Effector memory CD4-positive, alpha-beta T cell (primary cell): ENCODE results near the gene TMEM59L.

ENCODE experiments used
- DNase-seq, 3 donors: peaks; one replicate each; pipeline ENCODE4 v3.0.0-alpha.2; 2020
- H3K27ac ChIP-seq: 2 replicates; pipeline ENCODE4 v1.7.0; 2013; ENCODE audit warnings: mild to moderate bottlenecking, low read length, moderate library complexity; ENCODE audit not compliant: insufficient read depth, poor library complexity, severe bottlenecking
- H3K27me3 ChIP-seq: replicated peaks from 2 replicates; pipeline ENCODE4 v1.7.0; 2013; ENCODE audit warnings: mild to moderate bottlenecking, low read length; ENCODE audit not compliant: insufficient read depth, control insufficient read depth, poor library complexity, severe bottlenecking
- H3K36me3 ChIP-seq: 2 replicates; pipeline ENCODE4 v1.7.0; 2013; ENCODE audit warnings: mild to moderate bottlenecking, low read length, moderate library complexity; ENCODE audit not compliant: control insufficient read depth, insufficient read depth
- H3K4me1 ChIP-seq: 2 replicates; pipeline ENCODE4 v1.7.0; 2013; ENCODE audit warnings: low read length, mild to moderate bottlenecking; ENCODE audit not compliant: control insufficient read depth, insufficient read depth, poor library complexity, severe bottlenecking
- H3K4me3 ChIP-seq: 2 replicates; pipeline ENCODE4 v1.7.0; 2013; ENCODE audit warnings: low read length, low read depth, mild to moderate bottlenecking; ENCODE audit not compliant: insufficient read depth, poor library complexity, severe bottlenecking
- H3K9me3 ChIP-seq: 2 replicates; pipeline ENCODE4 v1.7.0; 2013; ENCODE audit warnings: mild to moderate bottlenecking, low read length, moderate library complexity; ENCODE audit not compliant: control insufficient read depth
- total RNA-seq, 3 donors: gene quantifications; one replicate each; lab custom pipeline; 2026; lab: John Stamatoyannopoulos, UW

The TMEM59L gene
- 0 to 0.09 (median 0) reads per million in 3 donors for total RNA-seq

GRCh38 chr19:18612772-18613588, at the start of gene TMEM59L:
Gene TMEM59L, plus strand, starts transcription at chr19:18612870. Its CDS starts 89 bp downstream, at chr19:18612959.
- H3K4me1 ChIP-seq = peaks cover 29% of the 10 kb centered on the region
- H3K36me3 ChIP-seq = no peaks in the 10 kb centered on the region
- H3K27me3 ChIP-seq = peaks cover 68% of the 10 kb centered on the region
- no peak within 1 kb of the TSS for H3K27ac ChIP-seq
- no peaks in the 10 kb centered on the region for H3K9me3 ChIP-seq
- H3K4me3 ChIP-seq = peak within 1 kb of the TSS; percentile 62
- peak; percentile 38 to 45 (median 45) for DNase-seq

- no peak overlapping the region for H3K27ac ChIP-seq
- H3K36me3 ChIP-seq = peaks cover 63% of the 10 kb centered on the region
- no peaks in the 10 kb centered on the region for H3K27me3 ChIP-seq
- no peak overlapping the region for H3K4me3 ChIP-seq
- no peaks in the 10 kb centered on the region for H3K9me3 ChIP-seq
- no peak for DNase-seq
- H3K4me1 ChIP-seq = peaks cover 3% of the 10 kb centered on the region
Measured at GRCh38 chr19:18566953-18567352, 45.7 kb upstream of the TMEM59L start.

- Histone ChIP-seq H3K9me3 (no peaks in the 10 kb centered on the region), H3K4me1 (peaks cover 15% of the 10 kb centered on the region), H3K27ac (no peak overlapping the region), H3K4me3 (no peak overlapping the region), H3K27me3 (no peaks in the 10 kb centered on the region), H3K36me3 (peaks cover 58% of the 10 kb centered on the region)
- DNase-seq = no peak
Measured at GRCh38 chr19:18568367-18568766, 44.3 kb upstream of the TMEM59L start.

- Histone ChIP-seq H3K36me3 (peaks cover 57% of the 10 kb centered on the region), H3K27ac (peak within 1 kb of the TSS; percentile 93), H3K9me3 (no peaks in the 10 kb centered on the region), H3K4me3 (peak within 1 kb of the TSS; percentile 86), H3K27me3 (no peaks in the 10 kb centered on the region), H3K4me1 (peaks cover 17% of the 10 kb centered on the region)
- DNase-seq = peak; percentile 98
Measured at GRCh38 chr19:18571564-18572344, 40.9 kb upstream of the TMEM59L start, which contains the start of gene UBA52. Gene UBA52, plus strand, starts transcription at chr19:18571857. Its CDS starts 1,444 bp downstream, at chr19:18573301.

- no peaks in the 10 kb centered on the region for H3K27me3 ChIP-seq
- H3K36me3 ChIP-seq = peaks cover 39% of the 10 kb centered on the region
- no peak overlapping the region for H3K27ac ChIP-seq
- H3K4me1 ChIP-seq = peaks cover 17% of the 10 kb centered on the region
- DNase-seq = no peak
- no peak overlapping the region for H3K4me3 ChIP-seq
- H3K9me3 ChIP-seq = no peaks in the 10 kb centered on the region
Measured at GRCh38 chr19:18574691-18575291, 37.9 kb upstream of the TMEM59L start.

- no peak for DNase-seq
- no peaks in the 10 kb centered on the region for H3K27me3 ChIP-seq
- H3K27ac ChIP-seq = no peak overlapping the region
- peaks cover 14% of the 10 kb centered on the region for H3K4me1 ChIP-seq
- H3K4me3 ChIP-seq = no peak overlapping the region
- H3K9me3 ChIP-seq = no peaks in the 10 kb centered on the region
- peaks cover 39% of the 10 kb centered on the region for H3K36me3 ChIP-seq
Measured at GRCh38 chr19:18576383-18576782, 36.3 kb upstream of the TMEM59L start.

- H3K4me3 ChIP-seq = no peak overlapping the region
- H3K9me3 ChIP-seq = no peaks in the 10 kb centered on the region
- DNase-seq = no peak
- H3K4me1 ChIP-seq = peaks cover 11% of the 10 kb centered on the region
- no peaks in the 10 kb centered on the region for H3K27me3 ChIP-seq
- peaks cover 39% of the 10 kb centered on the region for H3K36me3 ChIP-seq
- no peak overlapping the region for H3K27ac ChIP-seq
Measured at GRCh38 chr19:18577365-18577914, 35.2 kb upstream of the TMEM59L start.

- no peak for DNase-seq
- Histone ChIP-seq H3K9me3 (no peaks in the 10 kb centered on the region), H3K27ac (no peak overlapping the region), H3K27me3 (no peaks in the 10 kb centered on the region), H3K4me1 (no peaks in the 10 kb centered on the region), H3K4me3 (no peak overlapping the region), H3K36me3 (peaks cover 21% of the 10 kb centered on the region)
Measured at GRCh38 chr19:18580311-18580710, 32.4 kb upstream of the TMEM59L start.

GRCh38 chr19:18586306-18586705, 26.4 kb upstream of the TMEM59L start:
- Histone ChIP-seq H3K27ac (no peak overlapping the region), H3K36me3 (no peaks in the 10 kb centered on the region), H3K27me3 (no peaks in the 10 kb centered on the region), H3K9me3 (no peaks in the 10 kb centered on the region), H3K4me3 (no peak overlapping the region), H3K4me1 (peaks cover 18% of the 10 kb centered on the region)
- DNase-seq = no peak
